Activated CD4-positive, alpha-beta T cell treated with anti-CD3 and anti-CD28 coated beads for 36 hours (primary cell): ENCODE results near the gene SLC3A2. TPM values are rescaled to one million over a fixed set of nuclear protein-coding genes. Genes with fewer than 3 reads are reported as not detected.

ENCODE experiments used
- ATAC-seq: fragments of 200-7000 bp; cut with Tn5 transposase; one replicate; pipeline ENCODE4 v1.10.0; 2021; ENCODE audit warnings: mild to moderate bottlenecking, moderate library complexity
- CTCF ChIA-PET: fragments of 350-600 bp; sonication (Branson Sonifier 250); formaldehyde crosslinking; loops from one replicate; lab custom pipeline; 2021; ENCODE audit warnings: antibody characterized with exemption; lab: Charles Lee
- POLR2A ChIA-PET: fragments of 350-600 bp; sonication (Branson Sonifier 250); formaldehyde crosslinking; loops from one replicate; lab custom pipeline; 2021; ENCODE audit warnings: antibody characterized with exemption, inconsistent platforms; lab: Charles Lee
- DNase-seq: peaks from one replicate; pipeline ENCODE4 v3.0.0-alpha.2; 2020
- H3K27ac Mint-ChIP-seq: one replicate; pipeline ENCODE4 v1.8.0; 2021; ENCODE audit warnings: mixed read lengths
- H3K27me3 Mint-ChIP-seq: one replicate; pipeline ENCODE4 v1.8.0; 2021; ENCODE audit warnings: mixed read lengths
- H3K36me3 Mint-ChIP-seq: one replicate; pipeline ENCODE4 v1.8.0; 2021; ENCODE audit warnings: low read depth, mixed read lengths
- H3K4me1 Mint-ChIP-seq: one replicate; pipeline ENCODE4 v1.8.0; 2021; ENCODE audit warnings: mixed read lengths
- H3K4me3 Mint-ChIP-seq: one replicate; pipeline ENCODE4 v1.8.0; 2021; ENCODE audit warnings: mild to moderate bottlenecking, moderate library complexity, mixed read lengths
- H3K9me3 Mint-ChIP-seq: one replicate; pipeline ENCODE4 v1.8.0; 2021; ENCODE audit warnings: low read depth, mixed read lengths
- intact Hi-C, 2 experiments: fragments of 100-400 bp; cut with DNase I in 1 of 2; cut with micrococcal nuclease in 1 of 2; formaldehyde crosslinking; loops; one replicate each; pipeline versions ENCODE4 v1.14.2 to v1.15.1; 2022 to 2024; cut with DNase I, micrococcal nuclease
- total RNA-seq, 2 experiments: library from RNA; stranded (reverse); gene quantifications; one replicate each; pipeline ENCODE4 v1.2.3, GENCODE V29; 2021

SLC3A2 gene
- total RNA-seq, 2 experiments from 2014 or later: 401 to 402 TPM

GRCh38 chr11:62880231-62880802 lies 379 bp upstream of the SLC3A2 start:
- ChIA-PET POLR2A (interaction anchor here (1.3 to 6.1 kb wide), 5 partner anchors 10 to 40 kb away, joined by 7 to 71 read pairs (median 13); partner anchors contain the start of gene WDR74), CTCF (interaction anchor here (0.8 to 2.1 kb wide), 7 partner anchors 10 to 455 kb away, joined by 3 to 17 read pairs (median 4); partner anchors contain the start of genes LBHD1, TMEM179B and UQCC3)
- intact Hi-C loops: loop anchor here (1.0 to 10.0 kb wide), 12 partner anchors 48 to 1424 kb away; partner anchors contain the start of genes ATL3 (in 1 of the 2), CATSPERZ (in 1 of the 2), ESRRA (in 1 of the 2) and NXF1 (in 1 of the 2)
- Mint-ChIP-seq H3K9me3 (no peaks in the 10 kb centered on the region), H3K27ac (peak overlapping the region; percentile 100), H3K4me1 (peaks cover 39% of the 10 kb centered on the region), H3K36me3 (peaks cover 72% of the 10 kb centered on the region), H3K27me3 (no peaks in the 10 kb centered on the region), H3K4me3 (peak overlapping the region; percentile 99)
- ATAC-seq (peak; percentile 40), DNase-seq (peak; percentile 74)

DNA sequence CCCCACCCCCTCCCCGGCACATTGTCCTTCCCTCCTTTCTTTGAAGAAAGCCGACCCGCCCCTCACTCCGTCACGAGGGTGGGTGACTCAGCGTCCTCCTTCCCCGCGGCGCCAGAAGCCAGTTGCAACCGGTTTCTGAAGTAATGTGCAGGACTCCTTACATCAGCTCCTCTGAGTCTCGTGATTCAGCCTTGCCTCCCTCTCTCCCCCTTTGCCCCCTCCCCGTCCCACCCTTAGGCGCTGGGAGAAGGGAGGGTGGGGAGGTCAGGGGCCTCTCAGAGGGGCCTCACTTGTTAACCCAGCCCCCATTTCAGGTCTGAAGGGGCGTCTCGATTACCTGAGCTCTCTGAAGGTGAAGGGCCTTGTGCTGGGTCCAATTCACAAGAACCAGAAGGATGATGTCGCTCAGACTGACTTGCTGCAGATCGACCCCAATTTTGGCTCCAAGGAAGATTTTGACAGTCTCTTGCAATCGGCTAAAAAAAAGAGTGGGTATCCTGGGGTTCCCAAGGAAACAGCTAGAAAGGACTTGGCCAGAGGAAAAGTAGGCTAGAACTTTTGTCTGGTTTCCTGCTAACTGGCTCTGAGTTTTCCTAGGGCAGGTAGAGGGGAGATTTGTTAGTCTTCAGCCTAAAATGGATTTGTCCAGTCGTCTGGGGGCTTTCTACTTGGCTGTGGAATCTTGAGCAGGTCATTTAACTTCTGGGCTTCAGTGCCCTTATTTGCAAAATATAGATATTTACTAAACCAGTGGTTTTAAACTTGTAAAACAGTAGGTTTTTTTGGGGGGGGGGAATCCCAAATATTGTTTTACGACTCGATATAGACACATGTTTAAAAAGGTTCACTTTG lies 1.1 kb downstream of the SLC3A2 start:
- ChIA-PET CTCF (interaction anchor here (0.6 to 2.6 kb wide), 16 partner anchors 8 to 457 kb away, joined by 3 to 17 read pairs (median 4); partner anchors contain the start of genes EEF1G, LBHD1, TAF6L and TMEM179B), POLR2A (interaction anchor here (0.6 to 6.1 kb wide), 21 partner anchors 8 to 330 kb away, joined by 3 to 71 read pairs (median 5); partner anchors contain the start of genes C11orf98, EEF1G, HNRNPUL2 and MTA2)
- Mint-ChIP-seq H3K4me3 (peak overlapping the region; percentile 99), H3K9me3 (no peaks in the 10 kb centered on the region), H3K4me1 (peaks cover 48% of the 10 kb centered on the region), H3K27me3 (no peaks in the 10 kb centered on the region), H3K27ac (peak overlapping the region; percentile 100), H3K36me3 (peaks cover 82% of the 10 kb centered on the region)
- DNase-seq (peak; percentile 98), ATAC-seq (peak; percentile 65)
- intact Hi-C loops: loop anchor here (1.0 to 10.0 kb wide), 19 partner anchors 26 to 1423 kb away; partner anchors contain the start of genes HNRNPUL2 (in 2 of the 2), NXF1 (in 2 of the 2), ATL3 (in 1 of the 2) and CATSPERZ (in 1 of the 2)

- Mint-ChIP-seq H3K27ac (peak overlapping the region; percentile 100), H3K9me3 (no peaks in the 10 kb centered on the region), H3K4me1 (peaks cover 52% of the 10 kb centered on the region), H3K27me3 (no peaks in the 10 kb centered on the region), H3K36me3 (peaks cover 82% of the 10 kb centered on the region), H3K4me3 (peak overlapping the region; percentile 99)
- no peak for DNase-seq
- ChIA-PET CTCF (interaction anchor here (1.1 to 2.6 kb wide), 10 partner anchors 8 to 113 kb away, joined by 3 to 17 read pairs (median 4); partner anchors contain the start of gene TAF6L), POLR2A (interaction anchor here (1.4 to 6.1 kb wide), 3 partner anchors 27 to 281 kb away, joined by 4 to 71 read pairs (median 65); partner anchors contain the start of genes MTA2 and WDR74)
- intact Hi-C loops: loop anchor here in 1 of 2 experiments (10.0 kb wide), 3 partner anchors 458 to 1422 kb away; partner anchors contain the start of genes CATSPERZ, ESRRA and STIP1
- no peak for ATAC-seq
Measured at GRCh38 chr11:62882431-62882749, 1.7 kb downstream of the SLC3A2 start.

- ChIA-PET POLR2A (interaction anchor here (4.7 to 6.1 kb wide), 2 partner anchors 28 to 42 kb away, joined by 65 to 71 read pairs; partner anchors contain the start of gene WDR74), CTCF (interaction anchor here (0.5 to 2.6 kb wide), 10 partner anchors 7 to 125 kb away, joined by 3 to 10 read pairs (median 4); partner anchors contain the start of gene TAF6L)
- no peak for DNase-seq
- peak overlapping the region; percentile 99 for H3K4me3 Mint-ChIP-seq
- H3K36me3 Mint-ChIP-seq: peaks cover 83% of the 10 kb centered on the region
- ATAC-seq: no peak
- peak overlapping the region; percentile 100 for H3K27ac Mint-ChIP-seq
- H3K27me3 Mint-ChIP-seq: no peaks in the 10 kb centered on the region
- H3K4me1 Mint-ChIP-seq: peaks cover 52% of the 10 kb centered on the region
- H3K9me3 Mint-ChIP-seq: no peaks in the 10 kb centered on the region
- intact Hi-C loops: loop anchor here in 1 of 2 experiments (10.0 kb wide), 3 partner anchors 458 to 1422 kb away; partner anchors contain the start of genes CATSPERZ, ESRRA and STIP1
Measured at GRCh38 chr11:62882788-62883501, 2.2 kb downstream of the SLC3A2 start.

DNA sequence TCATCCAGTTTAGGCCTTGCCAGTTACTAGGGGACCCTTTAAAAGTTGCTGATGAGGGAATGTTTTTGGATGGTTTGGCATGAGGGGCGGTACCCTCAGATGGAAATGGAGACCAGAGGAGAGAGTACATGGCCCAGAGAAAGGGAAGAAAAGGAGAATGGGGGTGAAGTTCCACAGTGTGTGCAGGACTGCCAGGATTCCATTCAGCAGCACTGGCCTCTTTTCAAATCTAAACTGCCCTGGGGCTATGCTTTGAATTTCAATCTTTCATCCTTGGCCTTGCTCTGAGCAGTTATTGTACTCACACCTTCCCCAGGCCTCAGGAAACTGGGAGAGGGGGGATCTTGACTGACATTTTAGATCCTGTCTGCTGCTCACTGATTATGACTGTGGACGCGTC lies 3.0 kb downstream of the SLC3A2 start:
- POLR2A ChIA-PET: interaction anchor here (0.7 to 6.1 kb wide), 4 partner anchors 16 to 292 kb away, joined by 3 to 71 read pairs (median 34); partner anchors contain the start of genes TUT1 and WDR74
- H3K27ac Mint-ChIP-seq: peak overlapping the region; percentile 100
- CTCF ChIA-PET: interaction anchor here (0.7 to 1.8 kb wide), 7 partner anchors 10 to 134 kb away, joined by 3 to 5 read pairs (median 4); no protein-coding TSS in a partner anchor
- no peak for ATAC-seq
- peaks cover 52% of the 10 kb centered on the region for H3K4me1 Mint-ChIP-seq
- peak overlapping the region; percentile 99 for H3K4me3 Mint-ChIP-seq
- no peaks in the 10 kb centered on the region for H3K9me3 Mint-ChIP-seq
- intact Hi-C loops: loop anchor here in 1 of 2 experiments (10.0 kb wide), 3 partner anchors 459 to 1421 kb away; partner anchors contain the start of genes CATSPERZ, ESRRA and STIP1
- H3K36me3 Mint-ChIP-seq: peaks cover 89% of the 10 kb centered on the region
- DNase-seq: no peak
- no peaks in the 10 kb centered on the region for H3K27me3 Mint-ChIP-seq

DNA sequence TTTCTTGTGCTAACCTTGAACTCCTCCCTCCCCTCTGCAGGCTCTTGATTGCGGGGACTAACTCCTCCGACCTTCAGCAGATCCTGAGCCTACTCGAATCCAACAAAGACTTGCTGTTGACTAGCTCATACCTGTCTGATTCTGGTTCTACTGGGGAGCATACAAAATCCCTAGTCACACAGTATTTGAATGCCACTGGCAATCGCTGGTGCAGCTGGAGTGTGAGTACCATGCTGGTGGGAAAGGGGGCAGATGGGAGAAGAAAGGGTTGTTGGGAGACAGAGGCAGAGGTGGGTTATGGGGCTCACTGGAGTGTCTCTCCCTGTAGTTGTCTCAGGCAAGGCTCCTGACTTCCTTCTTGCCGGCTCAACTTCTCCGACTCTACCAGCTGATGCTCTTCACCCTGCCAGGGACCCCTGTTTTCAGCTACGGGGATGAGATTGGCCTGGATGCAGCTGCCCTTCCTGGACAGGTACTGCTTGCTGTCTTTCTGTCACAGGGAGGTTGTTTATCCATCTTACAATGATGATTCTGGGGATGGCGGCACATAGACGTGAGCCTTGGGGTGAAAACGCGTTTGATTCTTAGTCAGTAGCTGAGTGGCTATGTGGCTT lies 4.5 kb downstream of the SLC3A2 start:
- CTCF ChIA-PET: interaction anchor here (1.0 to 2.2 kb wide), 5 partner anchors 19 to 545 kb away, joined by 3 to 14 read pairs (median 3); no protein-coding TSS in a partner anchor
- H3K4me3 Mint-ChIP-seq: peak overlapping the region; percentile 99

GRCh38 chr11:62888406-62888805 lies 7.7 kb downstream of the SLC3A2 start:
- Mint-ChIP-seq H3K4me1 (peaks cover 37% of the 10 kb centered on the region), H3K27me3 (no peaks in the 10 kb centered on the region), H3K9me3 (no peaks in the 10 kb centered on the region), H3K27ac (peak overlapping the region; percentile 5), H3K4me3 (no peak overlapping the region), H3K36me3 (peaks cover 61% of the 10 kb centered on the region)
- ATAC-seq: no peak
- no peak for DNase-seq
- POLR2A ChIA-PET: no interaction called here
- CTCF ChIA-PET: interaction anchor here (1.3 kb wide), 1 partner anchor 17 kb away, joined by 4 read pairs; no protein-coding TSS in a partner anchor
- intact Hi-C loops: loop anchor here in 1 of 2 experiments (10.0 kb wide), 3 partner anchors 464 to 1416 kb away; partner anchors contain the start of genes CATSPERZ, ESRRA and STIP1

More for the DNA sequence above, 4.5 kb downstream of the SLC3A2 start:
- no peak for ATAC-seq
- POLR2A ChIA-PET: interaction anchor here (0.8 to 4.7 kb wide), 5 partner anchors 9 to 45 kb away, joined by 3 to 71 read pairs (median 4); partner anchors contain the start of gene WDR74
- no peak for DNase-seq
- Mint-ChIP-seq H3K4me1 (peaks cover 45% of the 10 kb centered on the region), H3K36me3 (peaks cover 90% of the 10 kb centered on the region), H3K9me3 (no peaks in the 10 kb centered on the region), H3K27ac (peak overlapping the region; percentile 58), H3K27me3 (no peaks in the 10 kb centered on the region)
- intact Hi-C loops: loop anchor here in 1 of 2 experiments (10.0 kb wide), 3 partner anchors 460 to 1420 kb away; partner anchors contain the start of genes CATSPERZ, ESRRA and STIP1

GRCh38 chr11:62889126-62889483 lies 8.4 kb downstream of the SLC3A2 start:
- ChIA-PET CTCF (interaction anchor here (1.6 kb wide), 1 partner anchor 17 kb away, joined by 8 read pairs; no protein-coding TSS in a partner anchor), POLR2A (interaction anchor here (0.6 to 1.6 kb wide), 5 partner anchors 8 to 943 kb away, joined by 3 to 13 read pairs (median 5); partner anchors contain the start of genes SLC3A2 and TUT1)
- intact Hi-C loops: loop anchor here in 1 of 2 experiments (10.0 kb wide), 3 partner anchors 464 to 1416 kb away; partner anchors contain the start of genes CATSPERZ, ESRRA and STIP1
- Mint-ChIP-seq H3K9me3 (no peaks in the 10 kb centered on the region), H3K27me3 (no peaks in the 10 kb centered on the region), H3K27ac (peak overlapping the region; percentile 20), H3K4me1 (peaks cover 30% of the 10 kb centered on the region), H3K4me3 (no peak overlapping the region), H3K36me3 (peaks cover 54% of the 10 kb centered on the region)
- no peak for DNase-seq
- ATAC-seq: peak; percentile 14
